Measurements from ENCODE around the gene TROAP.

Gene TROAP

GRCh38 chr12:49345051-49345824 is 22.2 kb downstream of the TROAP start (continued):
- TF ChIP-seq ZBTB44 (tag by site-specific recombination; IDR thresholded peaks at IDR 0.05) (no peak), ZNF549 (tag by site-specific recombination; IDR thresholded peaks at IDR 0.05) (no peak), HIC1 (tag by site-specific recombination; IDR thresholded peaks at IDR 0.05) (0 out of 2 replicates have a peak, but pooled peaks have one; percentile 18), ZNF529 (tag by site-specific recombination; IDR thresholded peaks at IDR 0.05; ENCODE audit: insufficient replicate concordance) (no peak), ZFHX2 (tag by site-specific recombination; conservative IDR thresholded peaks at IDR 0.05) (no peak), GLIS1 (tag by site-specific recombination; IDR thresholded peaks at IDR 0.05) (peak; percentile 53; the same call in 1 of the 2 replicates), ZNF623 (tag by site-specific recombination; IDR thresholded peaks at IDR 0.05) (no peak), PRDM1 (tag by site-specific recombination; IDR thresholded peaks at IDR 0.05) (no peak), ZBTB8A (tag by site-specific recombination; IDR thresholded peaks at IDR 0.05) (peak; percentile 39; the same call in 1 of the 2 replicates), ZNF138 (tag by site-specific recombination; IDR thresholded peaks at IDR 0.05; ENCODE audit: borderline replicate concordance) (no peak), PRDM2 (tag by site-specific recombination; IDR thresholded peaks at IDR 0.05; ENCODE audit: borderline replicate concordance) (no peak), ZNF501 (tag by site-specific recombination; IDR thresholded peaks at IDR 0.05) (no peak), ZFP37 (tag by site-specific recombination; IDR thresholded peaks at IDR 0.05) (no peak), KLF1 (tag by site-specific recombination; IDR thresholded peaks at IDR 0.05) (peak; percentile 45; the same call in 1 of the 2 replicates), ZNF112 (tag by site-specific recombination; IDR thresholded peaks at IDR 0.05) (no peak), ZNF580 (tag by site-specific recombination; IDR thresholded peaks at IDR 0.05) (no peak), ZNF626 (tag by site-specific recombination; IDR thresholded peaks at IDR 0.05) (no peak), ZNF132 (tag by site-specific recombination; IDR thresholded peaks at IDR 0.05; ENCODE audit: borderline replicate concordance) (no peak), KLF8 (tag by site-specific recombination; IDR thresholded peaks at IDR 0.05) (peak; percentile 26; the same call in 1 of the 2 replicates), ZNF704 (tag by site-specific recombination; IDR thresholded peaks at IDR 0.05) (no peak), ZSCAN30 (tag by site-specific recombination; IDR thresholded peaks at IDR 0.05) (0 out of 2 replicates have a peak, but pooled peaks have one; percentile 34), BCL6B (tag by site-specific recombination; IDR thresholded peaks at IDR 0.05) (no peak), ZNF785 (tag by site-specific recombination; IDR thresholded peaks at IDR 0.05) (no peak), ZNF776 (tag by site-specific recombination; IDR thresholded peaks at IDR 0.05; ENCODE audit: borderline replicate concordance) (no peak), ZNF23 (tag by site-specific recombination; IDR thresholded peaks at IDR 0.05; ENCODE audit: borderline replicate concordance) (no peak), SP2 (tag by site-specific recombination; IDR thresholded peaks at IDR 0.05) (peak; percentile 17; the same call in 1 of the 2 replicates)

Measured in HEK293 (cell line).